Loucy (cell line): ENCODE data around the gene PPDPF.

ENCODE experiments used
- EZH2phosphoT487 ChIP-seq: fragments of 200-600 bp; IDR thresholded peaks from 2 replicates; pipeline ENCODE4 v1.6.1; 2018; ENCODE audit warnings: antibody characterized with exemption, mild to moderate bottlenecking, moderate library complexity, borderline replicate concordance
- TF ChIP-seq, protein P1 (sequence below): fragments of 200-600 bp; sonication (generic); conservative IDR thresholded peaks from 2 replicates; pipeline ENCODE4 v1.5.1; 2014; ENCODE audit warnings: mild to moderate bottlenecking, antibody characterized with exemption, low read length

DNA sequence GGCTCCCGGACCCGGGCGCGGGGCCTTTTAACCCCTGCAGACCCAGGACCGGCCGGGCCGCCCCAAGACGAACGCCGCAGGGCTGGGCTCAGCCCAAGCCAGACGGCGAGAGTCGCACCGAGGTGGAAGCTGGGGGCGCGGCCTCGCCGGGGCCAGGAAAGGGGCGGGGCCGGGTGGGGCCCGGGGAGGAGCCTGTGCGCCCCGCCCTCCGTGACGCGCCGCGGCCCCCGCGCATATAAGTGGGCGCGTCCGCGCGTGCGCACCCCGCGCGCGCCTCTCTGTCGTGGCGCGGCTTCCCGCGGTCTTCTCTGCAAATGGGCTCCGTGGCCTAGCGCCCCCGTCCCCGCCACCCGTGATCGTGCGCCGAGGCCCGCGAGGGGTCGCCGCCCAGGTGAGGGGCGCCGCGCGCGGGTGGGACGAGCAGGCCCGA, at the start of gene PPDPF:
- TF ChIP-seq, protein P1, sequence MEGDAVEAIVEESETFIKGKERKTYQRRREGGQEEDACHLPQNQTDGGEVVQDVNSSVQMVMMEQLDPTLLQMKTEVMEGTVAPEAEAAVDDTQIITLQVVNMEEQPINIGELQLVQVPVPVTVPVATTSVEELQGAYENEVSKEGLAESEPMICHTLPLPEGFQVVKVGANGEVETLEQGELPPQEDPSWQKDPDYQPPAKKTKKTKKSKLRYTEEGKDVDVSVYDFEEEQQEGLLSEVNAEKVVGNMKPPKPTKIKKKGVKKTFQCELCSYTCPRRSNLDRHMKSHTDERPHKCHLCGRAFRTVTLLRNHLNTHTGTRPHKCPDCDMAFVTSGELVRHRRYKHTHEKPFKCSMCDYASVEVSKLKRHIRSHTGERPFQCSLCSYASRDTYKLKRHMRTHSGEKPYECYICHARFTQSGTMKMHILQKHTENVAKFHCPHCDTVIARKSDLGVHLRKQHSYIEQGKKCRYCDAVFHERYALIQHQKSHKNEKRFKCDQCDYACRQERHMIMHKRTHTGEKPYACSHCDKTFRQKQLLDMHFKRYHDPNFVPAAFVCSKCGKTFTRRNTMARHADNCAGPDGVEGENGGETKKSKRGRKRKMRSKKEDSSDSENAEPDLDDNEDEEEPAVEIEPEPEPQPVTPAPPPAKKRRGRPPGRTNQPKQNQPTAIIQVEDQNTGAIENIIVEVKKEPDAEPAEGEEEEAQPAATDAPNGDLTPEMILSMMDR, result no peak
- no peak for TF ChIP-seq EZH2phosphoT487
